Measurements from ENCODE around the gene SLC34A1.

DNA sequence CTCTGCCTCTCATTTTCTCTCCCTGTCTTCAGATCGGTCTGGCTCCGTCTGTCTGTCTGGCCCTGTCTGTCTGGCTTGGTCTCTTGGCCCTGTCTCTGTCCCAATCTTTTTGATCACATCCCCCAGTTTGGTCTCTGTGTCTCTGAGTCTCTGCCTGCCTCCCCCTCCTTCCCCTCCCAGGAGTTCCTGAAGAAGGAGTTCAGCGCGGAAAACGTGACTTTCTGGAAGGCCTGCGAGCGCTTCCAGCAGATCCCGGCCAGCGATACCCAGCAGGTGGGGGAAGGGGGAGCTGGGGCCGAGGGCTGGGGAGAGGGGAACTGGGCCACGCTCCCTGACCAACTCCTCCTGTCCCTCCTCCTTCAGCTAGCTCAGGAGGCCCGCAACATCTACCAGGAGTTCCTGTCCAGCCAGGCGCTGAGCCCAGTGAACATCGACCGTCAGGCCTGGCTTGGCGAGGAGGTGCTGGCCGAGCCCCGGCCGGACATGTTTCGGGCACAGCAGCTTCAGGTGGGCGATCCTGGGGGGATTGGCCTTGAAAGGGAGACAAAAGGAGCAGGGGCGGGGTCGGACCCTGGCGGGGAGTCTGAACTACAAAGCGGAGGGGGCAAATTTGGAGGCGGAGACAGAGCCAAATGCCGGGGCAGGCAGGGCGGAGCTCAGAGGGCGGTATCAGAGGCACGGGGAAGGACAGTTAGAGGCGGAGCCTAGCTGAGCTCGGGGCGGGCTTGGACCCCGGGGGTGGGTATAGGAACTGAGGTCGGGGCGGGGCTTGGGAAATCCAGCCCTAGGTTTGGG, 17.5 kb upstream of the SLC34A1 start:
- TF ChIP-seq CTCF (IDR thresholded peaks at IDR 0.05) (no peak), POLR2AphosphoS5 (IDR thresholded peaks at IDR 0.05) (peak; percentile 68 to 70)

All from esophagus muscularis mucosa (tissue), 3 donors.